Right lung (tissue), 5 donors: ENCODE results near the gene CRYBA2. TPM values are rescaled to one million over a fixed set of nuclear protein-coding genes. Genes with fewer than 3 reads are reported as not detected.
A peak's percentile ranks its signal among the peaks of the same experiment; 100 is the strongest.

ENCODE experiments used
- DNase-seq, 2 donors: peaks; one replicate each; pipeline ENCODE4 v3.0.0-alpha.2; 2013
- polyA plus RNA-seq, 5 donors: library from polyadenylated mRNA; unstranded; fragments of 120-200 nt; gene quantifications; one replicate each; pipeline versions ENCODE4 v1.2.1 to v1.2.3, GENCODE V29; 2013; ENCODE audit warnings: inconsistent platforms in 1 of 5, low replicate concordance in 1 of 5; ENCODE audit not compliant: insufficient read length in 5 of 5, insufficient read depth in 1 of 5

Gene CRYBA2
- polyA plus RNA-seq, 5 donors: not detected

DNA sequence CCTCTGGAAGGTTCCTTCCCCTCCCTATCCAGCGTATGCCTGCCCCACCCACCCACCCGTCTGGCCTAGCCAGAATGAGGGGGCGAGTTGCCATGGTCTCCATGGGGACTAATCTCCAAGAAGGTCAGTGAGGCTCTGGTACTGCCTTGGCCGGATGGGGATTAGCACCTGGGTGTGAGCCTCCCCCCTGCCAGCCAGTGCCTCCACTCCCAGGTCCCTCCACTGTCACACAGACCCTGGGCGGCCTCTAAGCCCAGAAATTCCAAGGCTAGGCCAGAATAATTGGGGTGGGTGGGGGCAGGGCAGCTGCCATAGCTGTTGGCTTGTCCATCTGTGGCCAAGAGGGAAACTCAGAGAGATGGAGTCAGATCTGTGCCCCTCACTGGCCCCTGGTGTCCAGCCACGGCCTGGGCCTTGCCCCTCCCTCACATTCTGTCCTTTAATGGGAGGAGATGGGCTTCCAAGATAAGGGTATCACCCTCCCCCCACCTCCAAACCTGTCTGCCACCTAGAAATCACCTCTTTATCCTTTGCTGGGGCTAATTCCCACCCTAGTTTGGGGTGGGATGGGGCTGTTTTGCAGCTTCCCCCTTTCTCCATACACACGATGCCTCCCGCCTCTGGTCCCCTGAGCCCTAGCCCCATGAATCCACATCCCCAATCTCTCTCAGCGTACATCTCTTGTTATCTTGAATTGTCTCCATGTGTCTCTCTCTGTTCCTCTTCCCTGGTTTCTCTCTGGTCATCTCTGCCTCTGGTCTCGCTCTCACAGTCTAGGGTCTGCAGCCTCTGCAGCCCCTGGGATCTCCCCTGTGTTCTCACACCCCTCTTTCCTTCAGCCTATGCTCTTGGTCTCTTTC is 6.0 kb upstream of the CRYBA2 start:
- DNase-seq: no peak

- no peak for DNase-seq
Measured at GRCh38 chr2:218998414-218999002, 5.3 kb upstream of the CRYBA2 start.

GRCh38 chr2:218997731-218998130 is 4.5 kb upstream of the CRYBA2 start:
- DNase-seq: no peak

DNA sequence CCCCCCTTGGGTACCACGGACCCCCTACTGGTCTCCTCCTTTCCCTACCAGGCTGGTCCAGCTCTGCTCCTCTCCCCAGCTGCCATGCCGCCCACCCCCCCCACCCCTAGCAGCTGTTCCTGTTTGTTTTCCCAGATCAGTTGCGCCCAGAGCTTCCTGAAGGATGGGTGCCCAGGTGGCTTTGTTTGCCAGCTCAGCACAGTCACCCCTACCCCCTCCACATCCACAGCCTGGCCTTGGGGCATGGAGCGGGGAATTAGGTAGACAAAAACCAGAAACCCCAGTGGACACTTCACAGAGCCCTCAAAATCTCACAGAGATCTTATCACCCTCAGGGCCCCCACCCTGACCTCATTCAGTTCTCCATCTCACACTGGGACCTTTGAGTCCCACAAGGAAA is 3.7 kb upstream of the CRYBA2 start:
- DNase-seq: no peak

GRCh38 chr2:218995972-218996711 is 2.9 kb upstream of the CRYBA2 start:
- peak; percentile 67 to 76 for DNase-seq

DNA sequence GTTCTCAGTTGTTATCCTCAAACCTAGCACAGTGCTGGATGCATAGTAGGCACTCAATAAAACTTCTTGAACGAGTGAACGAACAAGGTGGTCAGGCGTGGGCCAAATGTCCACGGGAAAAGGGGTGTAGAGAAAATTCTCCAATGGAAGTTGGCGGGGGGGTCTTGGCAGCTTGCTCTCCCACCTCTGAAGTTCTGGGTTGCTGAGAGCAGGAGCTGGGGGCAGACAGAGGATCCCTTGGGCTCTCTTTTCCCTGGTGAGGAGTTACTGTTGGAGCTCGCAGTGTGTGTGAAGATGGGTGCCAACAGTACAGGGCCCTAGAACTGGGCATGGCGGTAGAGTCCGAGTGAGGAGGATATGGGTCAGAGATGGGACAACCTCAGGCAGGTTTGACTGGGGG is 2.3 kb upstream of the CRYBA2 start:
- no peak for DNase-seq

DNA sequence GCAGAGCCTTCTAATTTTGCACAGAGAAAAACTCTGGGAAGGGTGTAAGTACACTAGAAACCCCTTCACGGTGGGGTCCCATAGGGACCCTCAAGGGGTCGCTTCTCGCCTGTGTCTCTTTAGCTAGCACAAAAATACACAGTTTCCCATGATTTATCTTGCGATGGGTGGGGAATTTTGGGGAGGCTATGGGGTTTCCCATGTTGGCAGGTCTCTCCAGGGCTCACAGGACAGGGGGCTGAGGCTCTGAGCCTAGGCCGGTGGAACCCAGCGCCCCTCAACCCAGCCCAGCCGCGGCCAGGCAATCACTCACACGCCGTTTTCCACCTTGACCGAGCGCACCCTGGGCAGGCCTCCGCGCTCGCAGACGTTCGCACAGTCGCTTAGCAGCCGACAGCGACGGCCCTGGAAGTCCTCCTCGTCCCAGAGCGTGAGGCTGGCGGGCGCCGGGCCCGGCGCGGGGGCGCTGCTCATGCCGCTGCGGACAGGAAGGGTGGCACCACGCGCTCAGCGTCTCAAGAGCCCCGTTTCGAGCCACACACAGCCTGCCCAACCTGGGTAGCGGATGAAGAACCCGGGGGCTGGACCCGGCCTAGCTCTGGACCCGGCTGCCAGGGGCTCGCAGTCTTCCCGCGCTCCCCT is 398 bp downstream of the CRYBA2 start:
- DNase-seq: no peak

- DNase-seq: no peak
Measured at GRCh38 chr2:218992196-218992595, 1.0 kb downstream of the CRYBA2 start.

DNA sequence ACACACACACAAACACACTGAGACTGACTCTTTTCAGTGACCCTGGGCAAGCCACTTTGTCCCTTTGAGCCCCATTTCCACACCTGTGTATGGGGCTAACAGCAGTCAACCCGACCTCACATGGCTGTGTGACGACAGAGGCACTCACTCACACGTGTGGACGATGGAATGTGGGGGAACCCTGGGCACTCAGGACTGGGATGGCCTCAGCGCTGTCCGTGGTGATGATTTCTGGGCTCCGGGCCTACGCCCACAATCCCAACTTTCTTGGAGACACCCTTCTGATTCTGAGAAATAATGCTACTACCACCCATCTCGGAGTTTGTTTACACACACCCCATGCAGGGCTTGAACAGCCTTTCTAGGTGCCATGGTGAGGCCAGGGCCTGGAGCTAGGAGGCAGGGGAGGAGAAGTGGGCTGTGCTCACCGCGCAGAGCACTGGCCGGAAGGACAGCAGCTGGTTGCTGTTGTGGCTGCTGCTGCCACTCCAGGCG is 1.5 kb downstream of the CRYBA2 start:
- DNase-seq: no peak

DNA sequence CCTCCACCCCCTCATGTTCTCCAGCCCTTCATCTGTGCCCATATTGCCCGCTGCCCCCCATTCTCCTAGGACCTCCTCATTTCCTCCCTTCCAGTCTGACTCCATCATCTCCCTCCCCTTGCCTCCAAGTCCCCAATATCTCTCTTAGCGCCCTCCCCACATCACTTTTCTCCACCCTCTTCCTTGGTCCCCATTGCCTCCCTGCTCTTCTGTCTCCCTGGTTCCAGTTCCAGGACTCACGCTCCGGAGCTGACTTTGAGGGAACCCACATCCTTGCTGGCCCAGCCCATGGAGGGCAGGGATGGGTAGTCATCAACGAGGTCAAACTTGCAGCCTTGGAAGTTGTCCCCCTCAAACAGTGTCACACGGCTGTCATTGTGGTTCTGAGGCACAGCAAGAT is 2.6 kb downstream of the CRYBA2 start:
- DNase-seq: no peak

GRCh38 chr2:218990052-218990451 is 3.2 kb downstream of the CRYBA2 start:
- no peak for DNase-seq

DNA sequence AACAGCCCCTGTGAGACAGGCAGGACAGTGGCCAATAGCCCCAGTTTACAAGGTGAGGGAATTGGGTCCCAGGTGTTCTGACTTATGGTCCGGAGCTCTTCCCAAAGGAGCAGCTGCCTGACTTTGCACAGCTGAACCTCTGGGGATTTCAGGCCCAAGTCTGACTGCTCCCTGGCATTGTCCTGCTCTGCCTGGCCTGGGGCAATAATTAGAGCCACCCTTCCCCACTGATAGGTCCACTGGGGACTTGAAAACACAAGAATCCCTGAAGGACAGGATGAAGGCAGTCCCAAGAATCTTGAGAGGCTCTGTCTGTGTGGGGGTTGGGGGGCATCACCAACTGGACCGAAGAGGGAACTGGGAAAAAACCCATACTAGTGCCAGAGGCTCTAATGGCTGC is 4.6 kb downstream of the CRYBA2 start:
- no peak for DNase-seq

GRCh38 chr2:218988164-218988563 is 5.1 kb downstream of the CRYBA2 start:
- DNase-seq: no peak

- no peak for DNase-seq
Measured at GRCh38 chr2:218986148-218986761, 7.0 kb downstream of the CRYBA2 start.

GRCh38 chr2:218985325-218986091 is 7.7 kb downstream of the CRYBA2 start:
- no peak for DNase-seq

DNA sequence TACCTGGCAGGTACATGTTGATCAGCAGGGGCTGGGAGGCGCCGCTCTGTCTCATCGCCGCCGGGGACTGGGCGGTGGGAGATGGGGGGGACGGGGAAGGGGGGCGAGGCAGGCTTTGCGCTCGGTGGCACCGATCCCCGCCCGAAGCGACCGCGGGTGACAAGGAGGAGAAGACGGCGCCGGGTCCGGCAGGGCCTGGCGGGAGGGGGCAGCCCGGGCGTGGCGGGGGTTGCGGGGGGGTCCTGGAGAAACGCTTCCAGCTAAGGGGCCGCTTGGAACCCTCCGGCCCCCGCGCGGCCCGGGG is 8.2 kb downstream of the CRYBA2 start, which contains the start of gene FEV:
FEV (minus strand) TSS at position 164 of the 304 bp plus-strand sequence; CDS start at position 55, 109 bp downstream.
- DNase-seq: no peak

DNA sequence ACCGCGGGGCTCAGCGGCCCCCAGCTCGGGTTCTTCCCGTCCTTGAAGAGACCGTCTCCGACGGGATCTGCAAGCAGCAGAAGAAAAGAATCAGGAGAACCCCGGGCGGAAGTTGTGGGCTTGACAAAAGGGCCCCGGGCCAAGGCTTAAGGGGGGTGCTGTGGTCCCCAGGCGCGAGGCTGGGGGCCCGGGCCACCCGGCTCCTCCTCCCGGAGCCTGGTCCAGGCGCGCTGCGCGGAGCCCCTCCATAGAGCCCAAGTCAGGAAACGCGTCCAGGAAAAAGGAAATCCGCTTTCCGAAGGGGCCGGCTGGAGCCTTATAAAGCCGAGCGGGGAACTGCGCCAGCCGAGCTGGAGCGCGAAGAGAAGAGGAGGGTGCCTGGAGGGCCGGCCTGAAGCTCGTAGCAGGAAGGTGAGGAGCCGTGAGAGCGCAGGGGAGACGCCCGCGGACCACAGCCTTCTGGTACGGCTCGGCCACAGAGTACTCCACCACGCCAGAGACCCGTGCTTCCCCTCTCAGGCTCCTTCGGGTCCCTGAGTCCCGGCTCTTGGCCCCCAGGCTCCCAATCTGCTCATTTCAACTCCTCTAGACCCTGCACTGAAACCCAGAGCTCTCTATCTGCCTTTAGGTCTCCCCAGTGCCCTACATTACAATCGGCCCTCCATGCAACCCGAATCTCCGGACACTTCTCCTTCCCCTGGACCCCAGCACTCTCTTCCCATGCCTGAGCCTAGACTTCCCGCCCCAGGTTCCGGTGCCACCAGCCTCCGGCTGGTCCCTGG is 8.8 kb downstream of the CRYBA2 start:
- no peak for DNase-seq

DNA sequence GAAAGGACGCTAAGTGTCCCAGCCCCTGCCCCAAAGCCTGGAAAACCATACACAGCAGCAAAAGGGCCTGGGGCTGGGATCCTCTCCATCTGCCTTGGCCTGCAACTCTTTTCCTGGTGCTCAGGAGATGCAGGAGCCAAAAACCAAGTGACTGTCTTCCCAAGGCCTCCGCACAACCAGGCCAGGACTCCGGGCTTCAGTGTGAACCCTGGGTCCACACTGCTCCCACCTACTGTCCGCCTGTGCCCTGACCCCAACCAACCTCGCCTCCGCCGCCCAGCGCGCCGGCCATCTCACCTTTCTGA is 9.3 kb downstream of the CRYBA2 start:
- no peak for DNase-seq

DNA sequence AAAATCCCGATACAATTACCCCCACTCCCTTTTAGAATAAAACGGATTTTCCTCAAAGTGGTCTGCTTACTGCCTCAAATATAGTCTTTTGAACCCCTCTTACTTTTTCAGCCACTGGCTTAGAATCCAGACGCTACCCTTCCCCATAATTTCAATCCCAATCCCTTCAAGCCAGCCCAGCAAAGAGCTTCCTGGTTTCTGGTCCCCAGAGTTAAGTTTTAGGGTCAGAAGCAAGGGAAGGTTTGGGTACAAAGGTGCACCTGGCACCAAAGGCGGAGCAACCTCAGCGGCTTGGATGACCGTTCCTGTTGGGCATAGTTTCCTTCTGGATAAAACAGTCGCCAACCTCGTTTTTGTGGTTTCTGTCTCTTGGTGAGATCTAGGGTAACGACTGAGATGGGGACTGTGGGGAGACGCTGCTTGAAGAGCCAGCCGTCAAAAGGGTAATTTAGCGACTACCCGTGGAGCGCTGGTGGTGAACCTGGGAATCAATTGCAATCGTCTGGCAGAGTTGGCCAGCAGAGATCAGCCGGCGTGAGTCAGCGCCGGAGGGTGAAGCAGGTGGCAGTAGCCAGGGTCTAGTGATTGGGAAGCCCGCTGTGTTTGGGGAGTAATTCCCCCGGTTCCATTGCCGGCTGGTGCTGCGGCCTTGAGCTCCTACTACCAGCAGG is 9.8 kb downstream of the CRYBA2 start:
- DNase-seq: no peak
